K562 (cell line): ENCODE measurements around the gene CHST2.

ENCODE experiments used
- ARID2 ChIP-seq: fragments of 450-650 bp; IDR thresholded peaks from 2 replicates; pipeline ENCODE4 v1.6.1; 2017; ENCODE audit warnings: antibody characterized with exemption, mild to moderate bottlenecking
- CTCF ChIP-seq, 3 experiments: IDR thresholded peaks in 2 of 3; conservative IDR thresholded peaks in 1 of 3; 2 replicates each; pipeline ENCODE4 v1.5.1; 2011 to 2012; ENCODE audit warnings: low read length in 3 of 3, mild to moderate bottlenecking in 3 of 3, control low read depth in 2 of 3, improper control_type of control experiment in 1 of 3, inconsistent platforms in 1 of 3, low read depth in 1 of 3, mixed read lengths in 1 of 3, moderate library complexity in 1 of 3; ENCODE audit not compliant: insufficient read depth in 2 of 3
- E2F5 ChIP-seq: sonication (generic); formaldehyde crosslinking; IDR thresholded peaks from 2 replicates; pipeline ENCODE4 v1.8.0; 2022; ENCODE audit warnings: mild to moderate bottlenecking, missing genetic modification reagents
- FOXP1 ChIP-seq: sonication (generic); formaldehyde crosslinking; IDR thresholded peaks from 2 replicates; pipeline ENCODE4 v1.8.0; 2022; ENCODE audit warnings: mild to moderate bottlenecking, missing genetic modification reagents
- POLR2A ChIP-seq: fragments of 450-650 bp; conservative IDR thresholded peaks from 2 replicates; pipeline ENCODE4 v1.6.1; 2016
- TEAD4 ChIP-seq, 2 experiments: sonication (generic) in 1 of 2; formaldehyde crosslinking in 1 of 2; IDR thresholded peaks; 2 replicates each; pipeline versions ENCODE4 v1.6.1 to v1.8.0; 2012 to 2022; ENCODE audit warnings: borderline replicate concordance in 1 of 2, inconsistent platforms in 1 of 2, low read length in 1 of 2, mild to moderate bottlenecking in 1 of 2, missing genetic modification reagents in 1 of 2
- ZNF318 ChIP-seq, 2 experiments: fragments of 450-650 bp; IDR thresholded peaks; 2 replicates each; pipeline ENCODE4 v1.6.1; 2016; ENCODE audit warnings: mild to moderate bottlenecking in 2 of 2, borderline replicate concordance in 1 of 2, low read depth in 1 of 2, moderate library complexity in 1 of 2
- ZNF347 ChIP-seq: fragments of 450-650 bp; formaldehyde crosslinking; IDR thresholded peaks from 2 replicates; pipeline ENCODE4 v1.4.0; 2020; ENCODE audit warnings: low read depth, mild to moderate bottlenecking, moderate library complexity

- TF ChIP-seq CTCF (IDR thresholded peaks at IDR 0.05 in 2 of 3, conservative IDR thresholded peaks at IDR 0.05 in 1 of 3; ENCODE audit: insufficient read depth in 2 of 3, low read depth in 1 of 3, low read length in 3 of 3), result no peak
- no peak for TF ChIP-seq E2F5 (CRISPR knock-in tag)
- TF ChIP-seq ZNF347, result no peak
- no peak for TF ChIP-seq ARID2
- TF ChIP-seq ZNF318 (IDR thresholded peaks at IDR 0.05; ENCODE audit: borderline replicate concordance in 1 of 2, low read depth in 1 of 2), result no peak
- TF ChIP-seq POLR2A, result no peak
- TF ChIP-seq FOXP1 (CRISPR knock-in tag), result no peak
- no peak for TF ChIP-seq TEAD4 (IDR thresholded peaks at IDR 0.05; ENCODE audit: low read length)
- no peak for TF ChIP-seq TEAD4 (CRISPR knock-in tag; IDR thresholded peaks at IDR 0.05; ENCODE audit: borderline replicate concordance)
Measured at GRCh38 chr3:143137435-143138036, 18.0 kb downstream of the CHST2 start.
